GM21737 (cell line): ENCODE data around the gene LACC1.
A peak's percentile ranks its signal among the peaks of the same experiment; 100 is the strongest.

Experiments used
- ATAC-seq: cut with Tn5 transposase; IDR thresholded peaks from one replicate; pipeline ENCODE4 v1.9.1; 2021; ENCODE audit warnings: mild to moderate bottlenecking, moderate library complexity; ENCODE audit not compliant: unreplicated experiment

LACC1 gene

DNA sequence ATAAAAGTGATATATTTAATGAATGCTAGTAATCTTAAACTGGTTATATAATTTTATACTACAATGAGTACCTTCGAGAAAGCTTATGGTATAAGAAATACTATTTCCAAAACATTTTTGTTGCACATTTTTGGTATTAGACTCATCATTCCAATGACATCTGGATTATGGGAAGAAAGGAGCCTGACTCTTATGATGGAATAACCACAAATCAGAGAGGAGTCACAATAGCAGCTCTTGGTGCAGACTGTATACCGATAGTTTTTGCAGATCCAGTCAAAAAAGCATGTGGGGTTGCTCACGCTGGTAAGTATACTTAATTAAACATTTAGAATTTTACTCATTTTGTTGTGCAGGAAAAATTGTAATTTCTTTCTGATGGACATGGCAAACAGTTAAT is 3.9 kb downstream of the LACC1 start:
- ATAC-seq = no peak

DNA sequence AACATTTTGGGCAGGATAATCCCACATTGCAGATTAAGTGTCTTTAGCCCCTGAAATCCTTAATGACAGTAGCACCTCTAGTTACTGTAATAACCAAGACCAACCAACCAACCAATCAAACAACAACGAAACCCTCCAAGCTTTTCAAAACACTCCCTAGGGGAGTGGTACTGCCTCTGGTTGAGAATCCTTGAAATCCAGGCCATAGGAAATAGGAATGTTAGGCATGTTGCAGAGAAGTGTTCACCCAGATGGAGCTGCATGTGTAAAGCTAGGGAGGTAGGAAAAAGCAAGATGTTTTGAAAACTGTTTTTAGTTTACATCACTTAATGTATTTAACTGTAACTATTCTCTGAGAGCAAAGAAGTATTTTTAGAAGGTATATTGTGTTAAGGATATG is 4.5 kb downstream of the LACC1 start:
- ATAC-seq = no peak

DNA sequence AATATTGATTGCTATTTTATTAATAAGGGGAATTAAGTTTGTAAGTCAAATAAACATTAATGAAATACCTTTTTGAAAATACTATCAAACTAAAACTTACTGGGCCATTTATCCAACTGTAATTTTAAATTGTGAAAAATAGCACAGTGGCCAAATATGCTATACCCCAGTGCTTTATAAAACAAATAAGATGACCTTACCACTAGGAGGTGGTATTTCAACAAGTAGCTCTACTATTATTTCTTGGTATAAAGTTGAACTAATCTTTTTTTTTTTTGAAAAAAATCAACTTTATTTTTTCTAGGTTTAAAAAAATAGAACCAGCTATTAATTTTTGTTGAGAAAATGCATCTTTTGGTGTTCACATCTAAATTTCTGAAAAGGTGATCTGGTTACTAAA is 14.7 kb downstream of the LACC1 start:
- ATAC-seq = no peak

- no peak for ATAC-seq
Observed at GRCh38 chr13:43895940-43896339, 16.2 kb downstream of the LACC1 start.

DNA sequence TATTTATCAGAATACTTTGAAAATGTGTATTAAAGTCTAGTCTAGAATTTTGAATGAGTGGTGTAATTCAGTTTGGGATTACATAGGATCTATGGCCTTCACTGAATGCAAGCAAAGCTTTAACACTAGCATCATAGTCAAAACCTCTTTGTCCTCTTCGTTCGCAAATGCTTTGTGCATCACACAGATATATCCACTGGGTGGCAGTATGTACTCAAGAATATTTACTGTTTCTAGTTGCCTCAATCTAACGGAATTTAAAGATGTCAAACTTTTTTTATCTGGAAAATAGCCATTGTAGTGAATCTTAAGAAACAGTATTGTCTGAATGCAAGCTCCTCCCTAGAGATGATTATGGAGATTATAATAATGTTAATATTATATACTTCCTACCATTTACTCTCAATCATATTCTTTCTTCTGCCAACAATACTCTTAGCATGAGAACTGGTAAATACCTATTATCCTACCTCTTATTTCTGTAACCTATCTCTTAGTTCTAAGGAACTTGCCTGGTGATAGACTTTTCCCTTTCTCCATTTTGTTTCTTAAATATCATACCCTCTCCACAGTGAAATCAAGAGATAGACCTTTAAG is 25.8 kb downstream of the LACC1 start:
- no peak for ATAC-seq

DNA sequence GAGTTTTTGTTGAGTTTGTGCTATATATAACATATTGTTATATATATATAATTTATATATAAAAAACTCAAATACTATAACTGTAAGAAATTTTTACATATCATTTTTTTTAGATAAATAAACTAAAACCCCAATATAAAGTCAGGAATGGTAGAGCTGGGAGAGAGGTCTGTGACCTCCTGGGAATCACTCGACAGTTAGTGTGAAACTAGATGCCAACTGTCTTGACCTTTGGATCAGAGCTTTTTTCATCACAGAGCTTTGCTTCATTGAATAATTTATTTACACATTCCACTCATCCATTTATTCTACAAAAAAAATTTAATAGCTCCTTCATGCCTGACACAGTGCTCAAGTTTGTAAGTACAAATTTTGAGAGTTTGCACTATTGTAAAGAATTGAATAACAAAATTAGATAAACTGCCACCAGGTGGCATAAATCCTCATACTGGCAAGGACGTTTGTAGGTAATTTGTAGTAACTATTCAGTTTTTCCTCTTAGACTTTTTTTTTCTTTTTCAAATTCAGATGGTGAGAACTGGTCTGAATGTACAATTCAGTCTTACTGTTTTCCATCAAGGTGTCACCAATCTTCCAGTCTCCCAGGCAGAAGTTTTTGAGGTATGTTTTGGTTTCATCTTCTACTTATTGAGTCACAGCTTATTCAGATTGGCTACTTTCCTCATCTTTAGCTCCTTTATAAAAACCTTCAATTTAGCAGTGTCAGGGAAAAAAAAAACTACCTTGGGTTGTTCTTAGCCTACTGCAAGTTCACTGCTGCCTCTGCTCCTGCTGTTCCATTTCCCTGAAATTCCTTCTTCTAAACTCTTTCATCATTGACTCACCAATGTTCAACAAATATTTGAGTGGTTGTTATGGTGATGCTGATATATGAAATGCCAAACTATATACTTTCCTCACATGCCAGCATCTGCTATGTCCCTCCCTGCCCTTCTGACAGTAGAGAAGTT is 28.7 kb downstream of the LACC1 start:
- ATAC-seq = no peak

GRCh38 chr13:43910856-43911255 is 31.2 kb downstream of the LACC1 start:
- ATAC-seq = no peak

- no peak for ATAC-seq
Observed at GRCh38 chr13:43911278-43911677, 31.6 kb downstream of the LACC1 start.

- ATAC-seq = no peak
Observed at GRCh38 chr13:43911871-43912270, 32.2 kb downstream of the LACC1 start.

GRCh38 chr13:43915451-43915850 is 35.7 kb downstream of the LACC1 start:
- no peak for ATAC-seq

DNA sequence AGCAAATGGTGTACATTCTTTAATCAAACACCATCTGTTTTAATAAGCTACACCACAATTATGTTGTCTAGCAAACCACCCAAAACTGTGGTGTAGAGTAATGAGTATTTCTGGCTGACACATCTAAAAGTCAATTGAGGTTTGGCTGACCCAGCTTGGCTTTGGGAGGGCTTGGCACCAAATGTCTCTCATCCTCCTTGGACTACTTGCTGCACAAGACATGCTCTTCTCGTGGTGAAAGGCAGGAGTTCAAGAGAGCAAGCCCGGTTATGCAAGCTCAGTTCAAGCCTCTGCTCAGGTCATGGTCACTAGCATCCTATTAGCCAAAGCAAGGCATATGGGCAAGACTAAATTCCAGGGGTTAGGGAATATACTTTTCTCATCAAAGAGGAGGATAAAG is 37.1 kb downstream of the LACC1 start:
- ATAC-seq = no peak

DNA sequence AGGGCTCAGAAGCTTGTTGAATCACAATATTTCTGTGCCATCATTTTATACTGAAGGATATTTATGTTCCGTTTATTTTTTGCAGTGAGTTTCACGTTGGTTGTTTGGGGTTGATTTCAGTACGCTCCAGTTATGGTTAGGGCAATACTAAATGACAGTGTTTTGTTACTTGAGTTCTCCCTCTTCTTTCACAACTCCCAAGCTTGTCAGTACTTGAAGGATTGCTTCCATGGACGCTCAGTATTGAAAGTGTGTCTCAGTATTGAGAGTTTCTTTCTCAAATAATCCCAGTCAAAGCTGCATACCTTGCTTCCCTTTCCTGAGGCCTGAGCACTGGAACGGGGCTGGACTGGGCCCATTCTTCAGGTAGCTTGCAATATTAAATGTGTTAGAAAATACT is 38.9 kb downstream of the LACC1 start:
- ATAC-seq = no peak

- ATAC-seq = no peak
Observed at GRCh38 chr13:43920965-43921674, 41.4 kb downstream of the LACC1 start.

- no peak for ATAC-seq
Observed at GRCh38 chr13:43924549-43925245, 45.0 kb downstream of the LACC1 start.

DNA sequence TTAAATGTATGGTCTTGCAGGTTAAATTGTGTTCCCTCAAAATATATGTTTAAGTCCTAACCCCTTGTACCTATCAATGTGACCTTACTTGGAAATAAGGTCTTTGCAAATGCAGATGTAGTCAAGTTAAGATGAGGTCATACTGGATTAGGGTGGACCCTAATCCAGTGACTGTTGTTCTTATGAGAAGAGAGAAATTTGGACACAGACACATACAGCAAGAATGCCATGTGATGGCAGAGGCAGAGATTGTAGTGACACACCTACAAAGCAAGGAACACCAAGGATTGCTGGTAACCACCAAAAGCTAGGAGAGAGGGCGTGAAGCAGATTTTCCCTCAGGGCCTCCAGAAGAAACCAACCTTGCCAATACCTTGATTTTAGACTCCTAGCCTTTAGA is 50.2 kb downstream of the LACC1 start:
- no peak for ATAC-seq

DNA sequence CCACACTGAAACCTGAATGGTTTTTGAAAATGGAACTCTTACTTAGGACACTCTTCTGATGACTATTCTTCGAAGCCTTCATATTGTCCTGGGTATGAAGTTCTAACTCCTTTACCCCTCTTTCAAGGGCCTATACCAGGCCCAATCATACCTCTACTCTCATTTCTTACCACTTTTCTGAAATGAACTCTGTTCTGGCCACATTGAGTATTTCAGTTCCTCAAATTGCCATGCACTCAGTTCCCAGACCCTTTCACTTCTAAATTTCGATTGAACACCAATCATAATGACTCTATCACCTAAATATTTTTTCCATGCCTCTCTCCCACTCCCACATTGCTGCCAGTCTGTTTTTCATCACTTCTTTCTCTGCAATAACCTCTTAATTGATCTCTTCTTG is 53.7 kb downstream of the LACC1 start:
- ATAC-seq = peak; percentile 98

GRCh38 chr13:43934273-43934672 is 54.6 kb downstream of the LACC1 start:
- no peak for ATAC-seq

GRCh38 chr13:43935878-43936277 is 56.2 kb downstream of the LACC1 start:
- ATAC-seq = no peak

DNA sequence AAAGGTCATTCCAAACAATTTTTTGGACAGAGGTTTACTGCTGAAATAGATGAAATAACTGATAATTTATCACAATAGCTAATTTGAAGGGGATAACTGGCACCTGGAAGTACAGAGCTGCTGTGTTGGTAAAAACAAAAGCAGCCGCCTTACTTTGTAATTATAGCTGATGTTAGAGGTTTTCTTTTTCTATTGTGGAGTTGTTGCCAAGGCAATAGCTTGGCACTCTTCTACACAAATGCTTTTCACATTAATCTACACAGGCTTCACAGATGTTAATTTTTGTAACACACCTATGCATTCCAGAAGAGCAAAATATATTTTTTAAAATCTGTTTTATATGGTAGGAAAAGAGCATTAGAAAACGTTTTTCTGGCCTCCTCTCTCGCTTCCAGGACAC is 56.9 kb downstream of the LACC1 start:
- ATAC-seq = no peak

- no peak for ATAC-seq
Observed at GRCh38 chr13:43937839-43938238, 58.1 kb downstream of the LACC1 start.

DNA sequence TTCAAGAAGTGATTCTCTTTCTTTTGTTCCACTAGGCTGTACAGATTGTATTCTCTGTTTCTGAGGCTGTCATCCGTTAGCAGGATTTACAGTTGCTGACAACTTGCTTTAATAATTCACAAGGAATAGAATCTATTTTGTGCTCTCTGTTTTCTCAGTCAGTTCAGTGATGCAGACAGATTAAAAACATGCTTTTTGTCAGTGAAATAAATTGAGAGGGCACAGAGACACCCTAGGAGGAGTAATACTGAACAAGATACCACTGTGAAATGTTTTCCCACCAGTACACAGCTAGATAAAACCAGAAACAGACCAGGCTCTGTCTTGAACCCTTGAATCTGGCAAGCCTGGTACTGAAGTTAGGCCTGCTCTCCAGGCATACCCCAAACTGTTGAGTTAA is 58.7 kb downstream of the LACC1 start:
- no peak for ATAC-seq
